Suprapubic skin (tissue), 4 donors: ENCODE results near the gene CBFA2T3. TPM values are rescaled to one million over a fixed set of nuclear protein-coding genes. Genes with fewer than 3 reads are reported as not detected.
A peak's percentile ranks its signal among the peaks of the same experiment; 100 is the strongest.

Source experiments
- DNase-seq, 2 donors: peaks; one replicate each; pipeline ENCODE4 v3.0.0-alpha.2; 2019; ENCODE audit warnings: low spot score in 2 of 2
- H3K27ac ChIP-seq: fragments of 200-600 bp; sonication (generic); one replicate; pipeline ENCODE4 v1.5.1; 2019
- H3K27me3 ChIP-seq: fragments of 200-600 bp; sonication (generic); one replicate; pipeline ENCODE4 v1.5.1; 2019
- H3K36me3 ChIP-seq: fragments of 200-600 bp; sonication (generic); one replicate; pipeline ENCODE4 v1.5.1; 2019
- H3K4me1 ChIP-seq: fragments of 200-600 bp; sonication (generic); one replicate; pipeline ENCODE4 v1.5.1; 2019
- H3K4me3 ChIP-seq: fragments of 200-600 bp; sonication (generic); one replicate; pipeline ENCODE4 v1.5.1; 2019; ENCODE audit warnings: mild to moderate bottlenecking
- H3K9me3 ChIP-seq: fragments of 200-600 bp; sonication (generic); one replicate; pipeline ENCODE4 v1.5.1; 2019
- CTCF ChIP-seq, 2 donors: fragments of 200-600 bp in 1 of 2; fragments of 450-650 bp in 1 of 2; sonication (generic) in 1 of 2; IDR thresholded peaks; one replicate each; pipeline ENCODE4 v1.5.1; 2016 to 2019; ENCODE audit warnings: antibody characterized with exemption in 2 of 2, mild to moderate bottlenecking in 1 of 2, moderate library complexity in 1 of 2
- EP300 ChIP-seq: sonication (generic); formaldehyde crosslinking; IDR thresholded peaks from one replicate; pipeline ENCODE4 v1.6.1; 2017; ENCODE audit warnings: antibody characterized with exemption
- POLR2A ChIP-seq, 2 donors: fragments of 450-650 bp; IDR thresholded peaks; one replicate each; pipeline ENCODE4 v1.6.1; 2017; ENCODE audit warnings: antibody characterized with exemption in 2 of 2, mild to moderate bottlenecking in 2 of 2, moderate library complexity in 2 of 2
- POLR2AphosphoS5 ChIP-seq, 3 donors: sonication (generic); formaldehyde crosslinking; IDR thresholded peaks; one replicate each; pipeline ENCODE4 v1.6.1; 2017; ENCODE audit warnings: antibody characterized with exemption in 3 of 3
- WGBS: methylation state at CpG from one replicate; pipeline ENCODE4 v1.1.5; 2018; 5-methylcytosine and 5-hydroxymethylcytosine counted together
- total RNA-seq, 4 donors: library from RNA; depleted of rRNA; stranded (reverse); fragments of >200 nt; gene quantifications; one replicate each; pipeline ENCODE4 v1.1.0, GENCODE V29; 2016

The CBFA2T3 gene
- total RNA-seq, 4 donors from 2014 or later = 1.5 to 6.6 (median 2.9) TPM

- H3K27ac ChIP-seq = peak overlapping the region; percentile 39
- no peaks in the 10 kb centered on the region for H3K36me3 ChIP-seq
- no peak overlapping the region for H3K4me3 ChIP-seq
- TF ChIP-seq POLR2A (IDR thresholded peaks at IDR 0.05) (no peak), CTCF (IDR thresholded peaks at IDR 0.05) (no peak), EP300 (no peak), POLR2AphosphoS5 (IDR thresholded peaks at IDR 0.05) (no peak)
- DNase-seq = no peak
- no peaks in the 10 kb centered on the region for H3K9me3 ChIP-seq
- peaks cover 66% of the 10 kb centered on the region for H3K27me3 ChIP-seq
- WGBS = 19% methylated on average over 15 of the region's 31 CpGs
- H3K4me1 ChIP-seq = peaks cover 60% of the 10 kb centered on the region
These were observed 40.3 kb downstream of the CBFA2T3 start for GRCh38 chr16:88936556-88937205.

GRCh38 chr16:88936008-88936555 lies 40.9 kb downstream of the CBFA2T3 start:
- Histone ChIP-seq H3K27ac (peak overlapping the region; percentile 2), H3K9me3 (no peaks in the 10 kb centered on the region), H3K4me3 (no peak overlapping the region), H3K4me1 (peaks cover 55% of the 10 kb centered on the region), H3K27me3 (peaks cover 61% of the 10 kb centered on the region), H3K36me3 (no peaks in the 10 kb centered on the region)
- DNase-seq = no peak
- TF ChIP-seq CTCF (IDR thresholded peaks at IDR 0.05) = no peak
- no peak for TF ChIP-seq POLR2A (IDR thresholded peaks at IDR 0.05)
- TF ChIP-seq POLR2AphosphoS5 (IDR thresholded peaks at IDR 0.05) = no peak
- no peak for TF ChIP-seq EP300
- 3% methylated on average over 5 of the region's 19 CpGs for WGBS

GRCh38 chr16:88934066-88934667 lies 42.8 kb downstream of the CBFA2T3 start:
- H3K4me1 ChIP-seq = peaks cover 37% of the 10 kb centered on the region
- WGBS = 64% methylated on average over 27 of the region's 33 CpGs
- no peaks in the 10 kb centered on the region for H3K36me3 ChIP-seq
- DNase-seq = no peak
- H3K27me3 ChIP-seq = peaks cover 42% of the 10 kb centered on the region
- TF ChIP-seq POLR2AphosphoS5 (IDR thresholded peaks at IDR 0.05) = no peak
- no peak for TF ChIP-seq CTCF (IDR thresholded peaks at IDR 0.05)
- TF ChIP-seq POLR2A (IDR thresholded peaks at IDR 0.05) = no peak
- no peak for TF ChIP-seq EP300
- no peaks in the 10 kb centered on the region for H3K9me3 ChIP-seq
- H3K27ac ChIP-seq = no peak overlapping the region
- no peak overlapping the region for H3K4me3 ChIP-seq

DNA sequence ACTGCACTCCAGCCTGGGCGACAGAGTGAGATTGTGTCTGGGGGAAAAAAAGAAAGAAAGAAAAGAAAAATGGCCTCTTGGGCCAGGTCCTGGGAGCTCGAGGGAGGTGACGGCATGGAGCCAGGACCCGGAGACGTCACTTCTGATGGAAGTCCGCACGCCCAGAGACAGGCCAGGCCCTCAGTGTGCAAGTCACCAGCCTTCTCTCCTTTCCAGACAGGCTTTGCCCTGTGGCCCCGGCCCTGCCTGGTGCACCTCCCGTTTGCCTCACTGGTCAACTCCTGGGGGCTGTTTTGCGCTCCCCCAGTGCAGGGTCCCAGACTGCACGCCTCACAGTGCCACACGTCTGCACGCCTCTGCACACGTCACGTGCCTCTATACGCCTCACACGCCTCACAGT lies 44.1 kb downstream of the CBFA2T3 start:
- Histone ChIP-seq H3K27me3 (peaks cover 31% of the 10 kb centered on the region), H3K9me3 (no peaks in the 10 kb centered on the region), H3K4me1 (peaks cover 25% of the 10 kb centered on the region), H3K27ac (no peak overlapping the region), H3K4me3 (no peak overlapping the region), H3K36me3 (no peaks in the 10 kb centered on the region)
- 87% methylated on average over 15 of the region's 17 CpGs for WGBS
- no peak for DNase-seq
- no peak for TF ChIP-seq CTCF (IDR thresholded peaks at IDR 0.05)
- no peak for TF ChIP-seq EP300
- TF ChIP-seq POLR2AphosphoS5 (IDR thresholded peaks at IDR 0.05) = no peak
- no peak for TF ChIP-seq POLR2A (IDR thresholded peaks at IDR 0.05)

DNA sequence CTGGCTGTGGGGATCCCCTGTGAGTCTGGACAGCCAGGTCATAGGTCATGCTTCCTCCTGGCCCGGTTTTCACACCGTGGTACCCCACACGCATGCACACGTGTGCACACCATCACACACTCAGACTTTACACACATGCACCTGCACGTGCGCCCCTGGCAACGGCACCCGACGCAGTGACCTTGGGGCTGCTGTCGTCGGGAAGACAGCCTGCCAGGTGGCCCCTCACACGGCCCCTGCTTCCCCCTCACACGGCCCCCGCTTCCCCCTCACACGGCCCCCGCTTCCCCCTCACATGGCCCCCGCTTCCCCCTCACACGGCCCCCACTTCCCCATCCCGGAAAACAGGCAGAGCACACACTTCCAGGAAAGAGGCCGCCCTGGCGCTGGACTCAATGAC lies 45.1 kb downstream of the CBFA2T3 start:
- DNase-seq = no peak
- H3K4me3 ChIP-seq = no peak overlapping the region
- H3K9me3 ChIP-seq = no peaks in the 10 kb centered on the region
- TF ChIP-seq EP300 (no peak), POLR2A (IDR thresholded peaks at IDR 0.05) (no peak), CTCF (IDR thresholded peaks at IDR 0.05) (no peak), POLR2AphosphoS5 (IDR thresholded peaks at IDR 0.05) (no peak)
- peaks cover 21% of the 10 kb centered on the region for H3K27me3 ChIP-seq
- H3K4me1 ChIP-seq = peaks cover 15% of the 10 kb centered on the region
- H3K36me3 ChIP-seq = no peaks in the 10 kb centered on the region
- no peak overlapping the region for H3K27ac ChIP-seq
- 81% methylated on average over 21 of the region's 21 CpGs for WGBS
